Measurements from ENCODE around the gene GRID1. TPM values are rescaled to one million over a fixed set of nuclear protein-coding genes. Genes with fewer than 3 reads are reported as not detected.

GRID1 gene
- total RNA-seq, 2 experiments from 2014 or later, result not detected

DNA sequence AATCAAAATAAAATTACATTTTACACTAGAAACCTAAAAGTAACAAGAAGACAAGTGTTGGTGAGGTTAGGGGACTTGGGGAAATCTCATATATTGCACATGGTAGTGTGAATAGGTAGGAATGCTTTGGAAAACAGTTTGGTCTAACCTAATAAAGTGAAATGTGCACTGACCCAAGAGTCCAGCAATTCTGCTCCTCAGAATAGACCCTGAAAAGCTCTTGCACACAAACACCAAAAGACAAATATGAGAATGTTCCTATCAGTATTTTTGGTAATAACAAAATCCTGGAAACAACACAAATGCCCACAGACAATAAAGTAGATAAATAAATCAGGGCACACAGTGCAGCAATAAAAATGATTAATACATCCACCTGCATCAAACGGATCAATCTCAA is 165.7 kb downstream of the GRID1 start:
- POLR2A ChIA-PET, result no interaction called here
- H3K4me1 Mint-ChIP-seq, result no peaks in the 10 kb centered on the region
- no peak overlapping the region for H3K27ac Mint-ChIP-seq
- H3K36me3 Mint-ChIP-seq, result no peaks in the 10 kb centered on the region
- DNase-seq (no peak), ATAC-seq (ENCODE audit: low read depth) (no peak)
- H3K27me3 Mint-ChIP-seq, result peaks cover 6% of the 10 kb centered on the region
- no peaks in the 10 kb centered on the region for H3K9me3 Mint-ChIP-seq
- H3K4me3 Mint-ChIP-seq, result no peak overlapping the region

DNA sequence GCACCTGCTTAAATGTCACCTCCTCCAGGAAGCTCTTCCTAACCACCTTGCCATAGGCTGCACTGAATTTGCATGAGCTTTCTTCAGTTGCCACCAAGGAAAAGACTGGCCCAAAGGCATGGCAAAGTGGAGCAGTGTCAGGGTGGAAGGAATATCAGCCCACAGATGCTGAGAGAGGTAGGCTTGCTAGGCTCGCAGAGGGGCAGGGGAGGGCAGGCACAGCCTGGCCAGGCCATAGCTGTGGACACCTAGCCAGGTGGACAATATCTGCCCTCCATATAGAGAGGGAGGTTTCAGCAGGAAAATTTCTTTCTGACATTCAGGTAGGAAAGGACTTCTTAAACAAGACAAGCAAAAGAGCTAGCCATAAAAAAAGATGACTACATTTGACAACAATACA is 166.3 kb downstream of the GRID1 start:
- Mint-ChIP-seq H3K36me3 (no peaks in the 10 kb centered on the region), H3K9me3 (no peaks in the 10 kb centered on the region), H3K4me3 (no peak overlapping the region), H3K27ac (no peak overlapping the region), H3K4me1 (no peaks in the 10 kb centered on the region), H3K27me3 (peaks cover 6% of the 10 kb centered on the region)
- ATAC-seq (ENCODE audit: low read depth), result no peak
- DNase-seq, result no peak
- POLR2A ChIA-PET, result no interaction called here

DNA sequence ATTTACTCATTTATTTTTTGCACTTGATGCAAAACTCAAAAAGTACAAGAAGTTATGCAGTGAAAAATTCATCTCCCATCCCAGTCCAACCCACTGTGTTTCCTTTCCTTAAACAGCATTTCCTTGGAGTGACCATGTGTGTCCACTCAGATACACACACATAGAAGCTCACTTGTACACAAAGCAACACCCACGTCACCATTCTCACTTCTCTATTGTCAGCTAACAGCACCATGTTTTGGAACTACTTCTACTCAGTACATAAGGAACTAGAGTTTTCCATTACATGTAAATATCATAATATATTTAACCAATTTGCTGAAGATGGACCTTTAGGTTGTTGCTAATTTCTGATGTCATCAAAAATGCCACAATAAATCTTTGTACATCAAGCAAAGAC is 167.6 kb downstream of the GRID1 start:
- Mint-ChIP-seq H3K4me1 (no peaks in the 10 kb centered on the region), H3K27me3 (peaks cover 6% of the 10 kb centered on the region), H3K4me3 (no peak overlapping the region), H3K27ac (no peak overlapping the region), H3K9me3 (no peaks in the 10 kb centered on the region), H3K36me3 (no peaks in the 10 kb centered on the region)
- POLR2A ChIA-PET, result no interaction called here
- no peak for DNase-seq
- ATAC-seq (ENCODE audit: low read depth), result no peak

GRCh38 chr10:86198271-86198670 is 168.3 kb downstream of the GRID1 start:
- Mint-ChIP-seq H3K9me3 (no peaks in the 10 kb centered on the region), H3K4me3 (no peak overlapping the region), H3K27ac (no peak overlapping the region), H3K36me3 (no peaks in the 10 kb centered on the region), H3K27me3 (peaks cover 9% of the 10 kb centered on the region), H3K4me1 (no peaks in the 10 kb centered on the region)
- POLR2A ChIA-PET, result no interaction called here
- no peak for ATAC-seq (ENCODE audit: low read depth)
- peak; percentile 0 for DNase-seq

- no peaks in the 10 kb centered on the region for H3K9me3 Mint-ChIP-seq
- H3K4me3 Mint-ChIP-seq, result no peak overlapping the region
- H3K4me1 Mint-ChIP-seq, result no peaks in the 10 kb centered on the region
- H3K27me3 Mint-ChIP-seq, result peaks cover 9% of the 10 kb centered on the region
- no peak for ATAC-seq (ENCODE audit: low read depth)
- POLR2A ChIA-PET, result no interaction called here
- H3K27ac Mint-ChIP-seq, result no peak overlapping the region
- peak; percentile 4 for DNase-seq
- H3K36me3 Mint-ChIP-seq, result no peaks in the 10 kb centered on the region
Observed at GRCh38 chr10:86197166-86197790, 169.3 kb downstream of the GRID1 start.

DNA sequence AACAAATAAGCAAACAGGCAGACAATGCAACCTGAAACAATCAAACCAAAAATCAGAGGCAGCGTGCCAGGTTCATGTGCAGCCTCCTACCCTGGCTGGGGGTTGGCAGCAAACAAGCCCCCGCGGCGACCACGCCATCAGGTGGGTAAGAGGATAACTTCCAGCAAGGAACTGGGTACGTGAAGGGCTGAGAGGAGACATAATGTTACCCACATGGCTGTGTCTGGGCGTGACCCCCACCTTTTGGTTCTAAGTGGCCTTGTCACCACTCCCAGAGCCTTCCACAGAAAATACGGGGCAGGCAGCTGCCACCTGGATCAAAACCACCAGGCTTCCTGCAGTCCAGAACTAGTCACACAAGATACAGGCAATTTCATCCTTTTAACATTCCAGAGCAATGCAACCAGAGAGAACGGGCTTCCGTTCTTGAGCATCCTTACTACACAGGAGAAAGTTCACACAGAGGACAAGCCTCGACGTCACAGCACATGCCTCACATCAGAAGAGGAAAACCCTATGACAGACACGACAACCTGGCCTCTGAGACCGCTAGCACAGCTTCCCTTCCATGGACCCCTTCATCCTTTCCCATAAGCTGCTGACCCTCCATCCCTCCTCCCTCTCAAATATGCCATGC is 171.0 kb downstream of the GRID1 start:
- DNase-seq (no peak), ATAC-seq (ENCODE audit: low read depth) (no peak)
- H3K36me3 Mint-ChIP-seq, result no peaks in the 10 kb centered on the region
- no peak overlapping the region for H3K4me3 Mint-ChIP-seq
- no peaks in the 10 kb centered on the region for H3K4me1 Mint-ChIP-seq
- POLR2A ChIA-PET, result no interaction called here
- no peaks in the 10 kb centered on the region for H3K9me3 Mint-ChIP-seq
- H3K27ac Mint-ChIP-seq, result no peak overlapping the region
- peaks cover 9% of the 10 kb centered on the region for H3K27me3 Mint-ChIP-seq

- ATAC-seq (ENCODE audit: low read depth) (no peak), DNase-seq (no peak)
- Mint-ChIP-seq H3K4me1 (no peaks in the 10 kb centered on the region), H3K27ac (no peak overlapping the region), H3K4me3 (no peak overlapping the region), H3K27me3 (peaks cover 7% of the 10 kb centered on the region), H3K9me3 (no peaks in the 10 kb centered on the region), H3K36me3 (no peaks in the 10 kb centered on the region)
- POLR2A ChIA-PET, result no interaction called here
Observed at GRCh38 chr10:86194684-86195083, 171.9 kb downstream of the GRID1 start.

- Mint-ChIP-seq H3K9me3 (no peaks in the 10 kb centered on the region), H3K4me3 (no peak overlapping the region)
- POLR2A ChIA-PET, result no interaction called here
Observed at GRCh38 chr10:86193841-86194240, 172.8 kb downstream of the GRID1 start.

GRCh38 chr10:86192691-86193090 is 173.9 kb downstream of the GRID1 start:
- POLR2A ChIA-PET, result no interaction called here
- H3K27ac Mint-ChIP-seq, result no peak overlapping the region
- H3K4me1 Mint-ChIP-seq, result no peaks in the 10 kb centered on the region
- H3K27me3 Mint-ChIP-seq, result peaks cover 9% of the 10 kb centered on the region
- ATAC-seq (ENCODE audit: low read depth) (no peak), DNase-seq (no peak)
- no peaks in the 10 kb centered on the region for H3K36me3 Mint-ChIP-seq
- H3K9me3 Mint-ChIP-seq, result no peaks in the 10 kb centered on the region
- no peak overlapping the region for H3K4me3 Mint-ChIP-seq

More at GRCh38 chr10:86193841-86194240, 172.8 kb downstream of the GRID1 start:
- Mint-ChIP-seq H3K27me3 (peaks cover 9% of the 10 kb centered on the region), H3K27ac (no peak overlapping the region), H3K36me3 (no peaks in the 10 kb centered on the region), H3K4me1 (no peaks in the 10 kb centered on the region)
- ATAC-seq (ENCODE audit: low read depth) (no peak), DNase-seq (no peak)

DNA sequence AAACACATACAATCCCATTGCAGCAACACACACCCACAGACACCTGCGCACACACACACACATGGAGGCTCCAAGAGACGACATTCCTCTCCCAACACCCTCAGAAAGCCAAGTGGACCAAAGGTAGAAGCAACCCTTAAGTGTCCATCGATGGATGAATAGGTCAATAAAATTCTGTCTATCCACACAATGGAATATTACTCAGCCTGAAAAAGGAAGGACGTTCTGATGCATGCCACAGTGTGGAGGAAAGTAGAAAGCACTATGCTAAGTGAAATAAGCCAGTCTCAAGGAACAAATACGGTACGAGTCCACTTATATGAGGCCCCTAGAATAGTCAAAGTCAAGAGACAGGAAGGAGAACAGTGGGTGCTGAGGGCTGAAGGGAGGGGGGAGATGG is 174.4 kb downstream of the GRID1 start:
- Mint-ChIP-seq H3K27me3 (peaks cover 9% of the 10 kb centered on the region), H3K4me3 (no peak overlapping the region), H3K27ac (no peak overlapping the region), H3K9me3 (no peaks in the 10 kb centered on the region), H3K36me3 (no peaks in the 10 kb centered on the region), H3K4me1 (no peaks in the 10 kb centered on the region)
- ATAC-seq (ENCODE audit: low read depth) (no peak), DNase-seq (no peak)
- POLR2A ChIA-PET, result no interaction called here

DNA sequence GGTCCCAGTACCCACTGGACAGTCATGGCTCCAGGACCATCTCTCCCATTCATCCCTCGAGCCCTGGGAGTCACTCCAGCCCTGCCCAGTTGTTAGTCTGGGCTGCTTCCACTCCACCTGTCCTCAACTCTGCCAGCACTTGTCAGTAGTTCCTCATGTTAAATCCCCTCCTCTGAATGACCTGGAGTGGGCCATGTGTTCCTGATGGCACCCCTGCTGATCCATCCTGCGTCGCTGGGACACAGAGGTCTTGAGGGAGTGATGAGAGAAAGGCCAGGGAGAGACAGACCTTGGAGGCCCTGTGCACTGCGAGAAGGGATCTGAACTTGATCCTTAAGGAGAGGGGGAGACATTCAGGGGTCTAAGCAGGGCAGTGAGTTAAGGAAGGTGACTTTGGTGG is 174.9 kb downstream of the GRID1 start:
- DNase-seq (no peak), ATAC-seq (ENCODE audit: low read depth) (no peak)
- H3K27ac Mint-ChIP-seq, result no peak overlapping the region
- H3K4me3 Mint-ChIP-seq, result no peak overlapping the region
- H3K9me3 Mint-ChIP-seq, result no peaks in the 10 kb centered on the region
- POLR2A ChIA-PET, result no interaction called here
- peaks cover 7% of the 10 kb centered on the region for H3K27me3 Mint-ChIP-seq
- no peaks in the 10 kb centered on the region for H3K36me3 Mint-ChIP-seq
- no peaks in the 10 kb centered on the region for H3K4me1 Mint-ChIP-seq

DNA sequence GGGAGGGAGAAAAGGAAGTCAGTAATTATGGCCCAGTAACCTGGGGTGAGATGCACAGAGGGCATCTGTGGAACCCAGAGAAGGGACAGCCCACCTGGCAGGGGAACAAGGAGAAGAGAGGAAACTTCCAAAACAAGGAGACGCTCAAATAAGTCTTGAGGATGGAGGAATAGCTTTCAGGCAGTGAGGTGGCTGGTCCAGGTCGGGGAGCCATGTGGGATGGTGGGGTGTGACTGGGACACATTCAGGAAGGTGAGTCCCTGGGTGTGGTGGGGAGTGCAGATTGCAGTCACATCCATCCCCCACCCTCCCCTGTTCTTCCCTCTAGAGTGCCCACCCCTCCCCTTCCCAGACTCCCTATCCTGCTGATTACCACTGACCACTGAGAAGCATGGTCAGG is 175.4 kb downstream of the GRID1 start:
- no peak for ATAC-seq (ENCODE audit: low read depth)

DNA sequence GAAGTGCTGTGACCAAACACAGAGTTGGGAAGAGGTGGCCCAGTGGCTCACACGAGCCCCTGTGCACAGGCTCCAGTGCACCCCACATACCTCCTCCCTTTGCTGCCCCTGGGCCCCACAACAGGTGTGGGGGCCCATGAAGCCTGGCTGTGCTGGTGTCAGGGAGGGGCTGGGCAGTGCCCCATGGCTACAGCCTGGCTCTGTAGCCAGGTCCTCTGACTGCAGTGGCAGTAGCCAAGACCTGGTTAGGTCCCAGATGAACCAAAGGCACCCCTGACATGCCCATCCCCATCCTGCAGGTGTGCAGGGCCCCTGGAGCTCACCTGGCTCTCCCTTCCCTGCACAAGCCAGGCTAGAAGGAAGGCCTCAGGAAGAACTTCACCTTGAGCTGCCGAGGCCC is 176.3 kb downstream of the GRID1 start:
- POLR2A ChIA-PET, result no interaction called here
- Mint-ChIP-seq H3K4me1 (no peaks in the 10 kb centered on the region), H3K9me3 (no peaks in the 10 kb centered on the region), H3K4me3 (no peak overlapping the region), H3K36me3 (no peaks in the 10 kb centered on the region), H3K27me3 (peaks cover 18% of the 10 kb centered on the region), H3K27ac (no peak overlapping the region)
- DNase-seq, result no peak
- ATAC-seq (ENCODE audit: low read depth), result no peak

More for the DNA sequence above, 175.4 kb downstream of the GRID1 start:
- Mint-ChIP-seq H3K4me1 (no peaks in the 10 kb centered on the region), H3K27ac (no peak overlapping the region), H3K27me3 (peaks cover 9% of the 10 kb centered on the region), H3K9me3 (no peaks in the 10 kb centered on the region), H3K4me3 (no peak overlapping the region), H3K36me3 (no peaks in the 10 kb centered on the region)
- POLR2A ChIA-PET, result no interaction called here
- DNase-seq, result no peak

DNA sequence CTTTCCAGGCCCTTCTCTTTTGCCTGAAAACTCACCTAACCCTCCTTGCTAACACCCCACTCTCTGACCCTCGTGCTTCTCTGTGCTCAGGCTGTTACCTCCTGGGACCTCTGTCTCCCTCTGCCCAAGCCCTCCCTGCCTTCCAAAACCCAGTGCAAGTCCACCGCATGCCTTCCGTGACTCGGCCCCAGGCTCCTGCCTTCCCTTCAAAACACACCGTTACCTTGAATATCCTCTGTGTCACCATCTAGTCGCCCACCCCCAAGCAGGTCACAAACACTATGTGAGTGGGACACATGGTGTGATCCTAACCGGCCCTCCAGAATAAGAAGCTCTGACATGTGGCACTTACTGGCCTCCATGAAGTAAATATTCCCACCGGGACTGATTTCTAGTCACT is 176.7 kb downstream of the GRID1 start:
- Mint-ChIP-seq H3K9me3 (no peaks in the 10 kb centered on the region), H3K4me3 (no peak overlapping the region), H3K27ac (no peak overlapping the region), H3K27me3 (peaks cover 21% of the 10 kb centered on the region), H3K36me3 (no peaks in the 10 kb centered on the region), H3K4me1 (no peaks in the 10 kb centered on the region)
- DNase-seq (no peak), ATAC-seq (ENCODE audit: low read depth) (no peak)
- POLR2A ChIA-PET, result no interaction called here

Measured in activated naive CD8-positive, alpha-beta T cell treated with anti-CD3 and anti-CD28 coated beads, Interleukin-2, amount 10 ng/mL, durations not matched to agents 7 days and 5 days (primary cell).